ENCODE data around the gene EPAS1.

EPAS1 gene

DNA sequence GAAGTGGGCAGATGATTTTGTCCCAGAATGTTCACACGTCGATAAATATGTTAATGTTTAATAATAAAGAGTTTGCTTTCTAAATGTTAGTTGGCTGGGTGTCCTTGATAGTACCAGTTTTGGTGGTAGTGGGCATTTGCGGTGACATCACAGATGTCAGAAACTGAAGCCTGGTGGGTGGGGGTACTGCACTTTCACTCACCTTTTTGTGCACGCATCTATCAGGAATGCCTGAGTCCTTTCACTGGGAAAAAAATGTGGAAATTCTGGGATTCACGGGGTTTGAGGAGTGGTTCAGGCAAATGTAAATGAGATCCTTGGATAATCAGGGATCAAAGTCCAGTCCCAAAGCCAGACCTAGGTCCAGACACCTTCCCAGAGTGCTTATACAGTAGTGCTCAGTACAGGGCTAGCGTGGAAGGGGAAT, 3.2 kb downstream of the EPAS1 start:
- no peak for DNase-seq (ENCODE audit: insufficient read length, low spot score)
- no peak for FAIRE-seq
- TF ChIP-seq, protein P1, sequence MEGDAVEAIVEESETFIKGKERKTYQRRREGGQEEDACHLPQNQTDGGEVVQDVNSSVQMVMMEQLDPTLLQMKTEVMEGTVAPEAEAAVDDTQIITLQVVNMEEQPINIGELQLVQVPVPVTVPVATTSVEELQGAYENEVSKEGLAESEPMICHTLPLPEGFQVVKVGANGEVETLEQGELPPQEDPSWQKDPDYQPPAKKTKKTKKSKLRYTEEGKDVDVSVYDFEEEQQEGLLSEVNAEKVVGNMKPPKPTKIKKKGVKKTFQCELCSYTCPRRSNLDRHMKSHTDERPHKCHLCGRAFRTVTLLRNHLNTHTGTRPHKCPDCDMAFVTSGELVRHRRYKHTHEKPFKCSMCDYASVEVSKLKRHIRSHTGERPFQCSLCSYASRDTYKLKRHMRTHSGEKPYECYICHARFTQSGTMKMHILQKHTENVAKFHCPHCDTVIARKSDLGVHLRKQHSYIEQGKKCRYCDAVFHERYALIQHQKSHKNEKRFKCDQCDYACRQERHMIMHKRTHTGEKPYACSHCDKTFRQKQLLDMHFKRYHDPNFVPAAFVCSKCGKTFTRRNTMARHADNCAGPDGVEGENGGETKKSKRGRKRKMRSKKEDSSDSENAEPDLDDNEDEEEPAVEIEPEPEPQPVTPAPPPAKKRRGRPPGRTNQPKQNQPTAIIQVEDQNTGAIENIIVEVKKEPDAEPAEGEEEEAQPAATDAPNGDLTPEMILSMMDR (IDR thresholded peaks at IDR 0.05; ENCODE audit: insufficient read depth, missing control alignments): no peak

DNA sequence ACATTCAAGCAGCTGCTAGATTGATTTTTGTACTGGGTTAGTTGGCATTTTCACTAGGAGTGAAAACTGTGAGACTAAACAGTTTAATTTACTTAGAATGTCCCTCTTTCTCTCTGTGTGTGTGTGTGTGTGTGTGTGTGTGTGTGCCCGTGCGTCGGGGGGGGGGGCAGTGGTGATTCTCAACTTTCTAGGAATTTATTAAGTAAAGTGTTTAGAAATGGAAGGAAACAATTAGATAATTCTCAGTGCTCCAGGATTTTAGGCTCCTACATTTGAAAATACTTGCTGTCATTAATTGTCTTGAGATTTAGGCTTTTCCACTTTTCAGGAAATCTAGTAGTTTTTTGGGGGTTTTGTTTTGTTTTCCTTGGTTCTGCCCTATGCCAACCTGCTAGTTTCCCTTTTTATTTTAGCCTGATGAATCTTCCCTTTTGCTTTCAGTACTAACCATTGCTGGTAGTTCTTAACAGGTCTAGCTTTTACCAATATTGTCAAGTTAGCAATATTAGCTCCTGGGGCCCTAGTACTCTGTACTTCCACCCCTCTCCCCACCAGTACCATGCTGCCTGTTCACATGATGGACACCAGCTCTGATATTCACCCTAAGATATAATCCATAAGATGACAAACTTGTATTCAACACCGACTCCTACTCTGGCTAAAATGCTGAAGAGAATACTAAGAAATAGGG, 4.9 kb downstream of the EPAS1 start:
- DNase-seq (ENCODE audit: insufficient read length, low spot score) (no peak), FAIRE-seq (no peak)
- TF ChIP-seq, protein P1 (IDR thresholded peaks at IDR 0.05; ENCODE audit: insufficient read depth, missing control alignments): no peak

DNA sequence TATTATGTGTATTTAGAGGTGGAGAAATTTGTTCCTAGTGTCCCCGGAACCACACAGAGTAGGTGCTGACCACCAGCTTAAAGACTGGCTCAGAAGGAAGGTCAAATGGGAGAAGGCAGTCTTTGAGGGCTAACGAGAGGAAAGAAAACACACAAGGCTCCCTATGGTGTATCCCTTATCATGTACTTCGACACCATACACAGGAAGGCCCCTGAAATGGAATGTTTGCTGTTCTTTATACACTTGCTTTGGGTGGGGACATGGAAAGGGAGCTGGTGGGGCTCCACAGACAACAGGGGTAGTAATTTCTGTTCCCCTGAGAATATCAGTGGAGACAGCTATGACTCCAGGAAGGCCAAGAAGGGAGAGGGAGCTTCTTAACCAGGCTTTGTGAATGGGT, 6.0 kb downstream of the EPAS1 start:
- FAIRE-seq: no peak
- TF ChIP-seq, protein P1 (IDR thresholded peaks at IDR 0.05; ENCODE audit: insufficient read depth, missing control alignments): no peak
- DNase-seq (ENCODE audit: insufficient read length, low spot score): no peak

DNA sequence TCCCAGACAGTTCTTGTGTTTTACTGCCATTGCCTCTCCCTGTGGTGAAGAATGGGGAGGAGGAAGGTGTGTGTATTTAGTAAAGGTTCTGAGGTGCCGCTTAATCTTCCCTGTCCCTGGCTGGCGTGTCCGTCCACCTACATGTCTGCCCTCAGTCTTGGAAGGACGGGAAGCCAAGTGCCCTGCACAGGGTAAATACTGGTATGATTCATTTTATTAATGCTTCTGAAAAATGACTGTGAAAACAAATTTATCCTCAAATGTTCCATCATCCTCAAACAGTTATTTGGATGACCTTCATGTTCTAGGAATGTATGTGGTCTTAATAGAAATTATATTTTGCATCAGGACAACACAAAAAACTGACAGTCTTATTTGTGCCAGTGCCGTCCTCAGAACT, 6.6 kb downstream of the EPAS1 start:
- DNase-seq (ENCODE audit: insufficient read length, low spot score) (no peak), FAIRE-seq (no peak)
- TF ChIP-seq, protein P1 (IDR thresholded peaks at IDR 0.05; ENCODE audit: insufficient read depth, missing control alignments): no peak

DNA sequence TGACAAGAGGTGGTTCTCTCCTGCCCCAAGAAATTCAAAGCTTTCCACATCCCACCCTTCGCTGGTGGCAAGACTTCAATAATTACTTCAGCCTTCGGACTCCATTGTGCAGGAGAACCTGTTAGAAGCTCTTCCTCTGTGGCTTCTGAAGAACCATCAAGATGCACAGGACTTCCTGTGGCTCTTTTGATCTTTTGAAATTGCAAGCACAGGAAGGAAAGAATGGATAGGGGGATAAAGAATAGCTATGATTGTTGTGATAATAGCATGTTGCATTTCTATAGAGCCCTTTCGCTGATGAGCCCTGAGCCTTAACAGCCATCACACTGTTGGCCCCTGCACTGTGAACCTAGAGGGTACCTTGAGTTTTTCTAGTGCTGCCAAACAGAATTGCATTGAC, 7.4 kb downstream of the EPAS1 start:
- DNase-seq (ENCODE audit: insufficient read length, low spot score) (no peak), FAIRE-seq (no peak)
- TF ChIP-seq, protein P1 (IDR thresholded peaks at IDR 0.05; ENCODE audit: insufficient read depth, missing control alignments): no peak

DNA sequence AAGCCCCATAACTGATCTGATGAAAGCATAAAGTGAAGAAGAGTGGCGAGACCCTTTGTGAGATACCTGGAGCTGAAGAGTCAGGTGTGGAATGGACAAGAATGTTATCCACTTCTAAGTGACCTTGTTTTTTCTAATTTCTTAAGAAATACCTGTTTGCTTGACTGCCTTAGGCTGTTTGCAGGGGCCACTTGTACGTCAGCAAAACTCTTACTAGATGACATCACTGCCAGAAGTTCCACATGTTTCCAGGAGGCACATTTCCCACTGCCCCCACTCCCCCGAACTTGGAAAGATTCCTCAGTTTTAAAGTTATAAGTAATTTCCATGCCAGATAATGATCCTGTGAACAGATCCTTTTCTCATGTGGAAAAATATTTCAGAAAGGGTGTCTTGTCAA, 8.0 kb downstream of the EPAS1 start:
- DNase-seq (ENCODE audit: insufficient read length, low spot score): no peak
- FAIRE-seq: no peak
- TF ChIP-seq, protein P1 (IDR thresholded peaks at IDR 0.05; ENCODE audit: insufficient read depth, missing control alignments): no peak

DNA sequence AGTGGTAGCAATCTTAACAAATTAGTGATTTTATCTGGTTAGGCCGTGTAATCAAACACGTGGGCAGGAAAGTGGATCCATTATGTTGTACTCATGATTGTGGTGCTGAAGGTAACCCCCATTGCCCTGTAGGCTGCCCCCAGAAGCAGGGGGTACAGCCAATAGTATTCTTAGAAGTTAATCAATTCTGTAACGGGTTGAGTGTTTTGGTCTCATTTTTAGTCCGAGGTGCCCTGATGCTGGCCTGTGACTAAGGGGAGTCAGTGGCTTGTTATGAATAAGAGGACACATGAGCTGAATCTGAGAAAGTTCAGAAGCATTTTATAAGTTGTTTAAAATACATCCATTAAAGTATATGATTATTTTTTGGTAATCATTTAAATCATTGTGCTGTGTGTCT, 8.6 kb downstream of the EPAS1 start:
- DNase-seq (ENCODE audit: insufficient read length, low spot score): no peak
- no peak for FAIRE-seq
- TF ChIP-seq, protein P1 (IDR thresholded peaks at IDR 0.05; ENCODE audit: insufficient read depth, missing control alignments): no peak

Measured in D721Med (cell line).